Keratinocyte (primary cell): ENCODE measurements around the gene RABGGTA. TPM values are rescaled to one million over a fixed set of nuclear protein-coding genes. Genes with fewer than 3 reads are reported as not detected.

Source experiments
- DNase-seq: peaks from one replicate; pipeline ENCODE4 v3.0.0-alpha.2; 2011; ENCODE audit warnings: low read depth, missing footprints, low spot score
- FAIRE-seq: peaks from 2 replicates; lab custom pipeline; 2011; peaks lifted over from hg19 to GRCh38; lab: Jason Lieb, UNC
- H2AFZ ChIP-seq: 2 replicates; pipeline ENCODE4 v1.6.0; 2012; ENCODE audit warnings: low read length, control low read depth, inconsistent platforms; ENCODE audit not compliant: control insufficient read depth
- H3K27ac ChIP-seq: 2 replicates; pipeline ENCODE4 v1.5.1; 2011; ENCODE audit warnings: low read length; ENCODE audit not compliant: control insufficient read depth, insufficient read depth
- H3K27me3 ChIP-seq: 3 replicates; pipeline ENCODE4 v1.6.0; 2011; ENCODE audit warnings: low read length; ENCODE audit not compliant: control insufficient read depth, insufficient read depth; ENCODE audit errors: extremely low read depth
- H3K36me3 ChIP-seq, 2 experiments: 2 replicates in 1 of 2; 3 replicates in 1 of 2; pipeline ENCODE4 v1.5.1; 2011; ENCODE audit warnings: low read length in 2 of 2, mild to moderate bottlenecking in 1 of 2; ENCODE audit not compliant: control insufficient read depth in 2 of 2, insufficient read depth in 2 of 2; ENCODE audit errors: extremely low read depth in 1 of 2
- H3K4me1 ChIP-seq: 3 replicates; pipeline ENCODE4 v1.5.1; 2011; ENCODE audit warnings: low read length; ENCODE audit not compliant: control insufficient read depth, insufficient read depth; ENCODE audit errors: extremely low read depth
- H3K4me2 ChIP-seq: 3 replicates; pipeline ENCODE4 v1.6.0; 2011; ENCODE audit warnings: low read depth, low read length; ENCODE audit not compliant: control insufficient read depth, insufficient read depth; ENCODE audit errors: extremely low read depth
- H3K4me3 ChIP-seq, 3 experiments: fragments of 200-600 bp in 1 of 3; sonication (generic) in 1 of 3; 2 replicates in 2 of 3; 3 replicates in 1 of 3; pipeline ENCODE4 v1.5.1; 2011 to 2016; ENCODE audit warnings: low read length in 3 of 3, mild to moderate bottlenecking in 3 of 3, control low read depth in 2 of 3, inconsistent platforms in 1 of 3, low read depth in 1 of 3, mixed read lengths in 1 of 3, mixed run types in 1 of 3, moderate library complexity in 1 of 3; ENCODE audit not compliant: control insufficient read depth in 2 of 3, insufficient read depth in 2 of 3; ENCODE audit errors: extremely low read depth in 1 of 3
- H3K79me2 ChIP-seq: 2 replicates; pipeline ENCODE4 v1.6.0; 2012; ENCODE audit warnings: low read length; ENCODE audit not compliant: control insufficient read depth, insufficient read depth
- H3K9ac ChIP-seq: 3 replicates; pipeline ENCODE4 v1.6.0; 2011; ENCODE audit warnings: low read length; ENCODE audit not compliant: control insufficient read depth, insufficient read depth; ENCODE audit errors: extremely low read depth
- H3K9me1 ChIP-seq: 3 replicates; pipeline ENCODE4 v1.6.0; 2011; ENCODE audit warnings: low read length; ENCODE audit not compliant: control insufficient read depth, insufficient read depth; ENCODE audit errors: extremely low read depth
- H3K9me3 ChIP-seq: 2 replicates; pipeline ENCODE4 v1.5.1; 2012; ENCODE audit warnings: low read depth, low read length; ENCODE audit not compliant: control insufficient read depth
- H4K20me1 ChIP-seq: 3 replicates; pipeline ENCODE4 v1.6.0; 2011; ENCODE audit warnings: low read length; ENCODE audit not compliant: control insufficient read depth, insufficient read depth; ENCODE audit errors: extremely low read depth
- CTCF ChIP-seq, 3 experiments: IDR thresholded peaks in 1 of 3; conservative IDR thresholded peaks in 1 of 3; optimal IDR thresholded peaks in 1 of 3; 2 replicates in 2 of 3; 3 replicates in 1 of 3; pipeline versions ENCODE3 to v1.5.1; 2011; ENCODE audit warnings: low read length in 3 of 3, mild to moderate bottlenecking in 3 of 3, moderate library complexity in 2 of 3, control low read depth in 1 of 3, inconsistent platforms in 1 of 3; ENCODE audit not compliant: insufficient read depth in 2 of 3; ENCODE audit errors: extremely low read depth in 1 of 3
- EZH2 ChIP-seq: IDR thresholded peaks from one replicate; pipeline ENCODE4 v1.6.1; 2012; ENCODE audit warnings: inconsistent platforms, mild to moderate bottlenecking, low read length, moderate library complexity
- dilution Hi-C: fragments of 300-500 bp; cut with MboI; formaldehyde crosslinking; loops from one replicate; pipeline ENCODE4 v1.7.0; 2020; ENCODE audit warnings: low sequenced_read_pairs; ENCODE audit not compliant: extremely low pct_ligation_motif_present
- polyA plus RNA-seq, 5 experiments: library from polyadenylated mRNA; depleted of rRNA in 3 of 5; stranded (reverse) in 3 of 5; stranded (forward) in 1 of 5; unstranded in 1 of 5; fragments of >200 nt; gene quantifications; 1 replicate in 1 of 5; 2 replicates in 3 of 5; 3 replicates in 1 of 5; pipeline versions ENCODE4 v1.2.1 to v1.2.3, GENCODE V29; 2011 to 2012; ENCODE audit warnings: missing spikeins in 2 of 5, low read depth in 1 of 5, low replicate concordance in 1 of 5

The RABGGTA gene
- polyA plus RNA-seq, 1 donor (not counting 4 experiments of a cell fraction or from before 2014, with no cell fraction given): 29.0 TPM

GRCh38 chr14:24271834-24272263, 452 bp upstream of the RABGGTA start:
- TF ChIP-seq CTCF (optimal IDR thresholded peaks at IDR 0.05 in 1 of 3, IDR thresholded peaks at IDR 0.05 in 1 of 3, conservative IDR thresholded peaks at IDR 0.05 in 1 of 3; ENCODE audit: extremely low read depth in 1 of 3, insufficient read depth in 2 of 3, low read length in 3 of 3) (no peak), EZH2 (no peak)
- Histone ChIP-seq H3K9me3 (no peaks in the 10 kb centered on the region), H3K79me2 (peaks cover 3% of the 10 kb centered on the region), H2AFZ (peak overlapping the region; percentile 21), H3K4me3 (peak overlapping the region; percentile 10 to 65 (median 52)), H3K4me2 (peak overlapping the region; percentile 86), H3K27ac (peak overlapping the region; percentile 96), H4K20me1 (no peaks in the 10 kb centered on the region), H3K36me3 (peaks cover 8 to 19% of the 10 kb centered on the region in 2 experiments), H3K4me1 (peaks cover 41% of the 10 kb centered on the region), H3K9ac (peak overlapping the region; percentile 98), H3K27me3 (no peaks in the 10 kb centered on the region), H3K9me1 (no peaks in the 10 kb centered on the region)
- FAIRE-seq (no peak), DNase-seq (no peak)
- dilution Hi-C loops: no loop called here

GRCh38 chr14:24270537-24271133, 762 bp downstream of the RABGGTA start:
- Histone ChIP-seq H3K4me1 (peaks cover 41% of the 10 kb centered on the region), H3K79me2 (peaks cover 3% of the 10 kb centered on the region), H3K9me1 (no peaks in the 10 kb centered on the region), H3K27ac (peak overlapping the region; percentile 96), H3K4me2 (peak overlapping the region; percentile 86), H3K9ac (peak overlapping the region; percentile 98), H3K9me3 (no peaks in the 10 kb centered on the region), H2AFZ (peak overlapping the region; percentile 80), H3K27me3 (no peaks in the 10 kb centered on the region), H3K36me3 (peaks cover 12 to 24% of the 10 kb centered on the region in 2 experiments), H4K20me1 (no peaks in the 10 kb centered on the region), H3K4me3 (peak overlapping the region; percentile 65 to 90 (median 84))
- TF ChIP-seq CTCF (optimal IDR thresholded peaks at IDR 0.05 in 1 of 3, IDR thresholded peaks at IDR 0.05 in 1 of 3, conservative IDR thresholded peaks at IDR 0.05 in 1 of 3; ENCODE audit: extremely low read depth in 1 of 3, insufficient read depth in 2 of 3, low read length in 3 of 3): no peak
- TF ChIP-seq EZH2: no peak
- DNase-seq (no peak), FAIRE-seq (no peak)
- dilution Hi-C loops: no loop called here
